ENCODE results near the gene GPATCH2L.

GPATCH2L gene

DNA sequence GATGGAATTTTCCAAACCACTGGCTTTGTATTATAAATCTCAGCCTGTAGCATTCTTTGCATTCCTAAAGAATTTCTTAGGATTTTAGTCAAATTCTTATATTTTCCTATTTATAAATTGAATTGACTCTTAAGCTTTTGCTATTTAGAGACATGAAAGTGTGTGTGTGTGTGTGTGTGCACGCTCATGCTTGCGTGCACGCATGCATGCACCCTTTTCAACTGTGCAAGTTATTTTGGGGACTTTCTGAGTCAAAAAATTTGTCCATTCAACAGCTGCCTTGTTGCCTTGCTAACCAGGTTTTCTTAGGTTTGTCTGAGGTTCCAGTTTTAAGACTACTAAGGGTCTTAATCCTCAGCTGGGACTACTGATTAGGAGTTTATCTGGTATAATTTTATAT is 42.6 kb downstream of the GPATCH2L start:
- in situ Hi-C loops (cut with HindIII; ENCODE audit: low sequenced_read_pairs), result no loop called here
- H3K4me3 ChIP-seq (ENCODE audit: low read depth, low read length), result no peak overlapping the region
- DNase-seq (ENCODE audit: low read depth), result no peak
- TF ChIP-seq, protein P1, sequence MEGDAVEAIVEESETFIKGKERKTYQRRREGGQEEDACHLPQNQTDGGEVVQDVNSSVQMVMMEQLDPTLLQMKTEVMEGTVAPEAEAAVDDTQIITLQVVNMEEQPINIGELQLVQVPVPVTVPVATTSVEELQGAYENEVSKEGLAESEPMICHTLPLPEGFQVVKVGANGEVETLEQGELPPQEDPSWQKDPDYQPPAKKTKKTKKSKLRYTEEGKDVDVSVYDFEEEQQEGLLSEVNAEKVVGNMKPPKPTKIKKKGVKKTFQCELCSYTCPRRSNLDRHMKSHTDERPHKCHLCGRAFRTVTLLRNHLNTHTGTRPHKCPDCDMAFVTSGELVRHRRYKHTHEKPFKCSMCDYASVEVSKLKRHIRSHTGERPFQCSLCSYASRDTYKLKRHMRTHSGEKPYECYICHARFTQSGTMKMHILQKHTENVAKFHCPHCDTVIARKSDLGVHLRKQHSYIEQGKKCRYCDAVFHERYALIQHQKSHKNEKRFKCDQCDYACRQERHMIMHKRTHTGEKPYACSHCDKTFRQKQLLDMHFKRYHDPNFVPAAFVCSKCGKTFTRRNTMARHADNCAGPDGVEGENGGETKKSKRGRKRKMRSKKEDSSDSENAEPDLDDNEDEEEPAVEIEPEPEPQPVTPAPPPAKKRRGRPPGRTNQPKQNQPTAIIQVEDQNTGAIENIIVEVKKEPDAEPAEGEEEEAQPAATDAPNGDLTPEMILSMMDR (IDR thresholded peaks at IDR 0.05; ENCODE audit: low read depth, low read length, missing control alignments), result no peak

DNA sequence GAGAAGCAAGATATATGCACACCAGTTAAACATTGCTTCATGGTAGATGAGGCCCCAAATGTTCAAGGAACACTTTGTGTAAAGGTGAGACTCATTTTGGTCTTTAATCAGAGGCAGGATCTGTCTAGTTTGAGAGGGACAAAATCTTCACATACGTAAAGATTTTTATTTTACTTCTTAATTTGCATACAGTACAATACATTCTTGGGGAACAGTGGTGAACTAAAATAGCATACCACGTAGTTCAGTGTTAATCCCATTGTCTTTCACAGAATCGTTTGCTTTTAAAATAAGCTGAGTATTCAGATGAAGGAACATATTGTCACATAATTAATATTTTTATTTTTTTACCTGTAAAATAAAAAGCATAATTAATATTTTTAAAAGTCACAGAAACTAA is 43.3 kb downstream of the GPATCH2L start:
- H3K4me3 ChIP-seq (ENCODE audit: low read depth, low read length), result no peak overlapping the region
- TF ChIP-seq, protein P1 (IDR thresholded peaks at IDR 0.05; ENCODE audit: low read depth, low read length, missing control alignments), result no peak
- no peak for DNase-seq (ENCODE audit: low read depth)
- in situ Hi-C loops (cut with HindIII; ENCODE audit: low sequenced_read_pairs), result no loop called here

DNA sequence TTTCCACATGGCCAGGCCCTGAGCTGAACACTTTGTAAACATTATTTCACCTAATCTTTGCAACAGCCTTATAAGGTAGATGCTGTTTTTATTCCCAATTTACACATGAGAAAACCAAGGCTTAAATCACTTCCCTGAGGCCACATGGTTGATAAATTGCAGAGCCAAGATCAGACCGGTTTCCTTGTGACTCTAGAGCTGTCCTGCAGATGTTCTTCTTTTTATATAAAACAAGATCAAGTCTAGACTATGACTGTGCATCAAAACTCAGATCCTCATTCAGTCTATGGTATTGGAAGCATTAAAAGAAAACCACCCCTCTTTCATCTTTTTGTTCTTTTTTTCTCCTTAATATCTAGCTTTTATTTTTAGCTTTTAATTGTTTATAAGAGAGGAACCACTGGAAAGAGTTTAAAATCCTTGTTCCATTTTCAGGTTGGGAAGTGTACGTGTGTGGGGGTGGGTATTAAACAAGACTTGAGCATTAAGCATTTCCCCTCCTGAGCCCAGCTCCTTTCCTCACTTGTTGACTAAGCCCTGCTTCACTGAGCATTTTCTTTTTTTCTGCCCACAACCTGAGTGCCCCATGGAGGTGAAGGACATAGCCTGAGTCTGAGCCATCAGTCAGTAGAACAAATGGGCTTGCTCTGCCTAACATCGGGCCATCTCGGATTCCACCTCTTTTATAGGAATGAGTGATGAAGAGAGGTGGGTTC is 45.4 kb downstream of the GPATCH2L start:
- no peak overlapping the region for H3K4me3 ChIP-seq (ENCODE audit: low read depth, low read length)
- TF ChIP-seq, protein P1 (IDR thresholded peaks at IDR 0.05; ENCODE audit: low read depth, low read length, missing control alignments), result no peak
- DNase-seq (ENCODE audit: low read depth), result no peak
- in situ Hi-C loops (cut with HindIII; ENCODE audit: low sequenced_read_pairs), result no loop called here

DNA sequence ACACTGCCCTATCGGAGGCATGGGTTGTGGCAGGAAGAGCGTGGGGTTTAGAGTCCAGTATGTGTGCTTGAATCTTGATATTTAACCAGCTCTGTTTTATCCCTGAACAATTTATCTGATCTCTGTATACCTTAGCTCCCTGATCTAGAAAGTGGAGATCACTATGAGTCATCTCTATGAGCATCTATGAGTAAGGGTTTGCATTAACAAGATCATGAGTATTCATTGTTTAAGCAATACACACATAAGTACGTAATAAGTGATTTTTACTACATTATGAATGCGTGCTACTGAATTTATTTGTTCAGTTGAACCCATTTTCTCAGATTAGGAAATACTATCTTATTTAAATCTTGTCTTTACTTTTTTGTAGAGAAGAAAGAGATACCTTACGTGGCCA is 49.4 kb downstream of the GPATCH2L start:
- H3K4me3 ChIP-seq (ENCODE audit: low read depth, low read length), result no peak overlapping the region
- DNase-seq (ENCODE audit: low read depth), result peak; percentile 22
- TF ChIP-seq, protein P1 (IDR thresholded peaks at IDR 0.05; ENCODE audit: low read depth, low read length, missing control alignments), result no peak
- in situ Hi-C loops (cut with HindIII; ENCODE audit: low sequenced_read_pairs), result no loop called here

DNA sequence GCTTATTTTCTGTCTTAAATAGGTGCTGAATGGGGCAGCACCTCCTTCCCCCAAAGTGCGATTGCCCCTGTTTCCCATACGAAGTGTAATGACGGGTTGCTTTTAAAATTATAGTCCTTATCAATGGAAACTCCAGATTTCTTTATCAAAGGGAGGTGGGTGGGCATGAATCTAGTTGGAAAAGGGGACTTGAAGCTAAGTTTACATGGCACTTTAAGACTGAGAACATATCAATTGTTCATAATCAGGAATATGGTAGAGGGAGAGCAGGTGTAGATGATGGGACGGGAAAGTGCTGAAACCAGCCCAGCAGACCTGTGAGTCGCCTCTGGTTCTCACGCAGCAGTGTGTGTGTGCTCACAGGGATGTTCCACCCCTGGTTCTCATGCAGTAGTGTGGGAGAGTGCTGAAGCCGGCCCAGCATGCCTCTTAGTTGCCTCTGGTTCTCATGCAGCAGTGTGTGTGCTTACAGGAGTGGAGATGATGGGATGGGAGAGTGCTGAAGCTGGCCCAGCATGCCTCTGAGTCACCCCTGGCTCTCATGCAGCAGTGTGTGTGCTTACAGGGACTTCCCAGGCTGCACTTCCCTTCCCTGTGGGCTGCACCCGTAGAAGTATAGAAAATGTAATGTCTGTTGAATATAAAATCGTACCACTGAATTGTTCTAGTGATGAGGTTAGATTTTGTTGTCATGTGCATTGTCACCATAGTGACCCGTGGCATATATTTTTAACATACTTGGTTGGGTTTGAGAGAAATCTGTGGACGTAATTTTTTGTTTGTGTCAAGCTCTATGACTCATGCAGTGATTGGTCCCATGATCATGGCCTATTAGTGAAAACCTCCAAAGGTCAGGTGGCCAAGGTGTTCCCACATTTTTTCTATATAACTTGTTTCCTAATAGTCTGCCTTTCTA is 51.6 kb downstream of the GPATCH2L start:
- H3K4me3 ChIP-seq (ENCODE audit: low read depth, low read length), result no peak overlapping the region
- in situ Hi-C loops (cut with HindIII; ENCODE audit: low sequenced_read_pairs), result no loop called here
- DNase-seq (ENCODE audit: low read depth), result peak; percentile 87
- TF ChIP-seq, protein P1 (IDR thresholded peaks at IDR 0.05; ENCODE audit: low read depth, low read length, missing control alignments), result no peak

DNA sequence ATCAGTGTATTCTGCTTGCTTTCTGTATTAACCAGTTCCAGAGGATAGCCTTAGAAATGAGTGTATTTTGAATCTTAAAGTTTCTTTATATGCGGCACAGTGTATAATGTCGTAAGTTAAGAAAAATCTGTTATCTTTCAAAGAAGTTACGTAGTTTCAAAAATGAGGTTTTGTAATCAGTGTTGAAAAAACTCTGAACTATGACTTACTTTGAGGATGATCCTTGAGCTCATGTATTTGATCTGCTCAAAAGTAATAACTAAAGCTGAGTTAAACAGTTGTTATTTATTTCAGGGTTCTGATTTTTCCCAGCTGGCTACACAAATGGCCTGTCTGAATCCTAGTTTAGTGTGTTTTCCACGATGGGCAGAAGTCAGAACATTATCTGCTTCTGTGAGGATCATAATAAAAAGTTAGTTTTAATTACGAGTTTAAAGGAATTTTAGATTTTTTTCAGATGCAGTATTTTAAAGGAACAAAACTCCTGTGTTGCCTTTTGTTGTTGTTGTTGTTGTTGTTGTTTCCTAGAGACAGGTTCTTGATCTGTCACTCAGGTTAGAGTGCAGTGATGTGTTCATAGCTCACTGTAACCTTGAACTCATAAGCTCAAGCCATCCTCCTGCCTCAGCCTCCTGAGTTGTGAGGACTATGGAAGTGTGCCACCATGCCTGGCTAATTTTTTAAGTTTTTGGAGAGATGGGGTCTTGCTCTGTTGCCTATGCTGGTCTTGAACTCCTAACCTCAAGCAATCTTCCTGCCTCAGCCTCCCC is 52.9 kb downstream of the GPATCH2L start:
- DNase-seq (ENCODE audit: low read depth), result no peak
- TF ChIP-seq, protein P1 (IDR thresholded peaks at IDR 0.05; ENCODE audit: low read depth, low read length, missing control alignments), result no peak
- H3K4me3 ChIP-seq (ENCODE audit: low read depth, low read length), result no peak overlapping the region
- in situ Hi-C loops (cut with HindIII; ENCODE audit: low sequenced_read_pairs), result no loop called here

Measured in astrocyte of the cerebellum (primary cell).